Hepatocyte (in vitro differentiated cells): ENCODE results near the gene COBL.

Experiments used
- EZH2 ChIP-seq: fragments of 200-600 bp; sonication (generic); IDR thresholded peaks from 2 replicates; pipeline ENCODE4 v1.6.1; 2016; ENCODE audit warnings: antibody characterized with exemption, mild to moderate bottlenecking, borderline replicate concordance
- TF ChIP-seq, protein P1 (sequence below): fragments of 200-600 bp; sonication (generic); IDR thresholded peaks from 2 replicates; pipeline ENCODE4 v1.5.1; 2016; ENCODE audit warnings: antibody characterized with exemption, mild to moderate bottlenecking; ENCODE audit not compliant: poor library complexity

- TF ChIP-seq, protein P1, sequence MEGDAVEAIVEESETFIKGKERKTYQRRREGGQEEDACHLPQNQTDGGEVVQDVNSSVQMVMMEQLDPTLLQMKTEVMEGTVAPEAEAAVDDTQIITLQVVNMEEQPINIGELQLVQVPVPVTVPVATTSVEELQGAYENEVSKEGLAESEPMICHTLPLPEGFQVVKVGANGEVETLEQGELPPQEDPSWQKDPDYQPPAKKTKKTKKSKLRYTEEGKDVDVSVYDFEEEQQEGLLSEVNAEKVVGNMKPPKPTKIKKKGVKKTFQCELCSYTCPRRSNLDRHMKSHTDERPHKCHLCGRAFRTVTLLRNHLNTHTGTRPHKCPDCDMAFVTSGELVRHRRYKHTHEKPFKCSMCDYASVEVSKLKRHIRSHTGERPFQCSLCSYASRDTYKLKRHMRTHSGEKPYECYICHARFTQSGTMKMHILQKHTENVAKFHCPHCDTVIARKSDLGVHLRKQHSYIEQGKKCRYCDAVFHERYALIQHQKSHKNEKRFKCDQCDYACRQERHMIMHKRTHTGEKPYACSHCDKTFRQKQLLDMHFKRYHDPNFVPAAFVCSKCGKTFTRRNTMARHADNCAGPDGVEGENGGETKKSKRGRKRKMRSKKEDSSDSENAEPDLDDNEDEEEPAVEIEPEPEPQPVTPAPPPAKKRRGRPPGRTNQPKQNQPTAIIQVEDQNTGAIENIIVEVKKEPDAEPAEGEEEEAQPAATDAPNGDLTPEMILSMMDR = no peak
- TF ChIP-seq EZH2 = no peak
Measured at GRCh38 chr7:51150193-51150592, 166.4 kb downstream of the COBL start.
